Body of pancreas (tissue), 4 donors: ENCODE data around the gene DHX30. TPM values are rescaled to one million over a fixed set of nuclear protein-coding genes. Genes with fewer than 3 reads are reported as not detected.

ENCODE experiments used
- ATAC-seq: fragments of 150-250 bp; one replicate; pipeline ENCODE4 v1.9.1; 2016
- DNase-seq, 4 donors: peaks; one replicate each; pipeline ENCODE4 v3.0.0-alpha.2; 2019
- H3K27ac ChIP-seq, 4 donors: fragments of 200-600 bp; sonication (generic); 1 replicate in 3 of 4; 2 replicates in 1 of 4; pipeline versions ENCODE4 v1.5.1 to v1.6.1; 2016 to 2019; ENCODE audit warnings: mild to moderate bottlenecking in 1 of 4, mixed read lengths in 1 of 4, moderate library complexity in 1 of 4
- H3K27me3 ChIP-seq, 2 donors: fragments of 200-600 bp; sonication (generic); one replicate each; pipeline ENCODE4 v1.6.0; 2016; ENCODE audit warnings: mild to moderate bottlenecking in 1 of 2
- H3K36me3 ChIP-seq, 2 donors: fragments of 200-600 bp; sonication (generic); replicated peaks in 1 of 2; 2 replicates each; pipeline ENCODE4 v1.5.1; 2016; ENCODE audit warnings: low read depth in 2 of 2; ENCODE audit not compliant: insufficient read depth in 1 of 2
- H3K4me1 ChIP-seq: fragments of 200-600 bp; sonication (generic); one replicate; pipeline ENCODE4 v1.6.0; 2016
- H3K4me3 ChIP-seq, 2 donors: fragments of 200-600 bp; sonication (generic); 1 replicate in 1 of 2; 2 replicates in 1 of 2; pipeline ENCODE4 v1.5.1; 2016 to 2019
- H3K9me3 ChIP-seq, 3 donors: fragments of 200-600 bp; sonication (generic); 1 replicate in 2 of 3; 2 replicates in 1 of 3; pipeline ENCODE4 v1.5.1; 2016
- CTCF ChIP-seq, 7 experiments: fragments of 450-650 bp in 4 of 7; fragments of 200-600 bp in 3 of 7; sonication (generic) in 3 of 7; IDR thresholded peaks; one replicate each; pipeline ENCODE4 v1.5.1; 2016 to 2019; ENCODE audit warnings: antibody characterized with exemption in 7 of 7
- POLR2A ChIP-seq, 3 donors: fragments of 450-650 bp; IDR thresholded peaks; one replicate each; pipeline ENCODE4 v1.6.1; 2016; ENCODE audit warnings: antibody characterized with exemption in 3 of 3, mild to moderate bottlenecking in 2 of 3
- WGBS, 2 donors: methylation state at CpG; one replicate each; pipeline ENCODE4 v1.1.5; 2017; 5-methylcytosine and 5-hydroxymethylcytosine counted together
- intact Hi-C: fragments of 100-400 bp; cut with DNase I; formaldehyde crosslinking; loops from one replicate; pipeline ENCODE4 v1.15.1; 2023
- total RNA-seq, 2 donors: library from RNA; depleted of rRNA; stranded (reverse); fragments of >200 nt; gene quantifications; one replicate each; pipeline ENCODE4 v1.1.0, GENCODE V29; 2016

The DHX30 gene
- total RNA-seq, 2 donors from 2014 or later = 28.3 to 50.4 TPM

- no peak for TF ChIP-seq CTCF (IDR thresholded peaks at IDR 0.05)
- TF ChIP-seq POLR2A (IDR thresholded peaks at IDR 0.05) = no peak
- H3K9me3 ChIP-seq = no peaks in the 10 kb centered on the region
- 89 to 94% methylated on average over 12 to 24 of the region's 37 CpGs for WGBS, 2 donors
- ATAC-seq (no peak), DNase-seq (no peak)
- intact Hi-C loops = loop anchor here (10.0 kb wide), 2 partner anchors 148 to 298 kb away; no protein-coding TSS in a partner anchor
- peaks cover 18 to 49% of the 10 kb centered on the region in 2 donors for H3K36me3 ChIP-seq
- H3K4me1 ChIP-seq = no peaks in the 10 kb centered on the region
- H3K27me3 ChIP-seq = no peaks in the 10 kb centered on the region
- H3K27ac ChIP-seq = no peak overlapping the region
- no peak overlapping the region for H3K4me3 ChIP-seq
Observed at GRCh38 chr3:47846186-47846879, 43.4 kb downstream of the DHX30 start.

GRCh38 chr3:47846880-47847248 lies 43.9 kb downstream of the DHX30 start:
- TF ChIP-seq CTCF (IDR thresholded peaks at IDR 0.05) = no peak
- no peak for TF ChIP-seq POLR2A (IDR thresholded peaks at IDR 0.05)
- H3K9me3 ChIP-seq = no peaks in the 10 kb centered on the region
- WGBS, 2 donors = 89% methylated on average over 10 of the region's 10 CpGs; no CpG with 5 or more reads in 1 of the 2 donors
- H3K4me1 ChIP-seq = no peaks in the 10 kb centered on the region
- H3K27me3 ChIP-seq = no peaks in the 10 kb centered on the region
- no peak overlapping the region for H3K4me3 ChIP-seq
- no peak for DNase-seq
- intact Hi-C loops = loop anchor here (10.0 kb wide), 2 partner anchors 148 to 298 kb away; no protein-coding TSS in a partner anchor
- peaks cover 18 to 44% of the 10 kb centered on the region in 2 donors for H3K36me3 ChIP-seq
- no peak for ATAC-seq
- H3K27ac ChIP-seq = no peak overlapping the region

GRCh38 chr3:47847260-47847659 lies 44.3 kb downstream of the DHX30 start:
- no peak for TF ChIP-seq POLR2A (IDR thresholded peaks at IDR 0.05)
- TF ChIP-seq CTCF (IDR thresholded peaks at IDR 0.05) = no peak
- no peaks in the 10 kb centered on the region for H3K9me3 ChIP-seq
- H3K4me1 ChIP-seq = no peaks in the 10 kb centered on the region
- ATAC-seq = no peak
- H3K4me3 ChIP-seq = no peak overlapping the region
- intact Hi-C loops = loop anchor here (10.0 kb wide), 2 partner anchors 148 to 298 kb away; no protein-coding TSS in a partner anchor
- peaks cover 18 to 44% of the 10 kb centered on the region in 2 donors for H3K36me3 ChIP-seq
- WGBS, 2 donors = 60 to 87% methylated on average over 1 to 11 of the region's 11 CpGs
- no peak overlapping the region for H3K27ac ChIP-seq
- no peaks in the 10 kb centered on the region for H3K27me3 ChIP-seq
- no peak for DNase-seq

GRCh38 chr3:47847801-47848518 lies 45.0 kb downstream of the DHX30 start:
- H3K4me1 ChIP-seq = no peaks in the 10 kb centered on the region
- H3K36me3 ChIP-seq = peaks cover 18 to 44% of the 10 kb centered on the region in 2 donors
- TF ChIP-seq POLR2A (IDR thresholded peaks at IDR 0.05) (no peak), CTCF (IDR thresholded peaks at IDR 0.05) (no peak)
- no peaks in the 10 kb centered on the region for H3K27me3 ChIP-seq
- ATAC-seq = no peak
- no peak overlapping the region for H3K27ac ChIP-seq
- H3K4me3 ChIP-seq = no peak overlapping the region
- WGBS, 2 donors = 94 to 96% methylated on average over 19 to 23 of the region's 23 CpGs
- intact Hi-C loops = loop anchor here (10.0 kb wide), 2 partner anchors 147 to 297 kb away; no protein-coding TSS in a partner anchor
- no peaks in the 10 kb centered on the region for H3K9me3 ChIP-seq
- no peak for DNase-seq
